Panc1 (cell line): Measurements from ENCODE around the gene MACROD2.

Experiments used
- CTCF ChIP-seq: fragments of 450-650 bp; IDR thresholded peaks from 2 replicates; pipeline ENCODE4 v1.5.1; 2017; ENCODE audit warnings: mild to moderate bottlenecking
- POLR2AphosphoS5 ChIP-seq: IDR thresholded peaks from 2 replicates; pipeline ENCODE4 v1.6.1; 2012; ENCODE audit warnings: mild to moderate bottlenecking, low read depth, low read length, moderate library complexity
- REST ChIP-seq, 2 experiments: IDR thresholded peaks; 2 replicates each; pipeline ENCODE4 v1.6.1; 2011 to 2012; ENCODE audit warnings: low read depth in 2 of 2, control low read depth in 1 of 2, low read length in 1 of 2, mild to moderate bottlenecking in 1 of 2, moderate library complexity in 1 of 2; ENCODE audit not compliant: insufficient read depth in 1 of 2
- SIN3A ChIP-seq: IDR thresholded peaks from 2 replicates; pipeline ENCODE4 v1.6.1; 2012; ENCODE audit warnings: low read depth, mild to moderate bottlenecking, low read length, moderate library complexity, borderline replicate concordance; ENCODE audit not compliant: insufficient read depth
- TCF7L2 ChIP-seq: IDR thresholded peaks from 2 replicates; pipeline ENCODE4 v1.6.1; 2011; ENCODE audit warnings: mild to moderate bottlenecking, low read depth, low read length, inconsistent platforms

- no peak for TF ChIP-seq POLR2AphosphoS5
- no peak for TF ChIP-seq TCF7L2
- TF ChIP-seq CTCF, result no peak
- TF ChIP-seq SIN3A, result no peak
- TF ChIP-seq REST (IDR thresholded peaks at IDR 0.05; ENCODE audit: insufficient read depth in 1 of 2, low read depth in 2 of 2, low read length in 1 of 2), result no peak
Measured at GRCh38 chr20:14892782-14893181, 897.5 kb downstream of the MACROD2 start.
